ENCODE results near the gene NOS1AP. TPM values are rescaled to one million over a fixed set of nuclear protein-coding genes. Genes with fewer than 3 reads are reported as not detected.

Gene NOS1AP
- total RNA-seq, 1 donor from 2014 or later = 2.0 TPM

DNA sequence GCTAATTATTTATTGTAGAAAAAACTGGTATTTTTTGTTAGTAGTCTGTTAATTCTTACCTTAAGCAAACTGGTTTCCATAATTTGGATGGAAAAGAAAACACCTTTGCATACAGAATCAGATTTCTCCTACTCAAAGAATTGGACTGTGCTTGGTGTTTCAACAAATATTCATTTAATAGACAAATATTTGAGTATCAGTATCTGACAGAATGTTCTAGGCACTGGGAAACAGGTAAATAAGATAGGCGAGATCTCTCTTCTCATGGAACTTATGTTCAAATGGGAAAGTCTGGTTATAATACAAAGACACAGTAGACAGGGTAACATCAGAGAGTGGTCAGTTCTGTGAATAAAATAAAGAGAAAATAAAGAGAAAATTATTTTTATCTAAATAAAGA lies 119.9 kb downstream of the NOS1AP start:
- H3K27ac ChIP-seq = no peak overlapping the region
- TF ChIP-seq, protein P1, sequence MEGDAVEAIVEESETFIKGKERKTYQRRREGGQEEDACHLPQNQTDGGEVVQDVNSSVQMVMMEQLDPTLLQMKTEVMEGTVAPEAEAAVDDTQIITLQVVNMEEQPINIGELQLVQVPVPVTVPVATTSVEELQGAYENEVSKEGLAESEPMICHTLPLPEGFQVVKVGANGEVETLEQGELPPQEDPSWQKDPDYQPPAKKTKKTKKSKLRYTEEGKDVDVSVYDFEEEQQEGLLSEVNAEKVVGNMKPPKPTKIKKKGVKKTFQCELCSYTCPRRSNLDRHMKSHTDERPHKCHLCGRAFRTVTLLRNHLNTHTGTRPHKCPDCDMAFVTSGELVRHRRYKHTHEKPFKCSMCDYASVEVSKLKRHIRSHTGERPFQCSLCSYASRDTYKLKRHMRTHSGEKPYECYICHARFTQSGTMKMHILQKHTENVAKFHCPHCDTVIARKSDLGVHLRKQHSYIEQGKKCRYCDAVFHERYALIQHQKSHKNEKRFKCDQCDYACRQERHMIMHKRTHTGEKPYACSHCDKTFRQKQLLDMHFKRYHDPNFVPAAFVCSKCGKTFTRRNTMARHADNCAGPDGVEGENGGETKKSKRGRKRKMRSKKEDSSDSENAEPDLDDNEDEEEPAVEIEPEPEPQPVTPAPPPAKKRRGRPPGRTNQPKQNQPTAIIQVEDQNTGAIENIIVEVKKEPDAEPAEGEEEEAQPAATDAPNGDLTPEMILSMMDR (IDR thresholded peaks at IDR 0.05) = no peak
- TF ChIP-seq POLR2AphosphoS5 (IDR thresholded peaks at IDR 0.05; ENCODE audit: insufficient read depth in 1 of 2, low read depth in 1 of 2) (no peak), POLR2A (IDR thresholded peaks at IDR 0.05) (no peak)

DNA sequence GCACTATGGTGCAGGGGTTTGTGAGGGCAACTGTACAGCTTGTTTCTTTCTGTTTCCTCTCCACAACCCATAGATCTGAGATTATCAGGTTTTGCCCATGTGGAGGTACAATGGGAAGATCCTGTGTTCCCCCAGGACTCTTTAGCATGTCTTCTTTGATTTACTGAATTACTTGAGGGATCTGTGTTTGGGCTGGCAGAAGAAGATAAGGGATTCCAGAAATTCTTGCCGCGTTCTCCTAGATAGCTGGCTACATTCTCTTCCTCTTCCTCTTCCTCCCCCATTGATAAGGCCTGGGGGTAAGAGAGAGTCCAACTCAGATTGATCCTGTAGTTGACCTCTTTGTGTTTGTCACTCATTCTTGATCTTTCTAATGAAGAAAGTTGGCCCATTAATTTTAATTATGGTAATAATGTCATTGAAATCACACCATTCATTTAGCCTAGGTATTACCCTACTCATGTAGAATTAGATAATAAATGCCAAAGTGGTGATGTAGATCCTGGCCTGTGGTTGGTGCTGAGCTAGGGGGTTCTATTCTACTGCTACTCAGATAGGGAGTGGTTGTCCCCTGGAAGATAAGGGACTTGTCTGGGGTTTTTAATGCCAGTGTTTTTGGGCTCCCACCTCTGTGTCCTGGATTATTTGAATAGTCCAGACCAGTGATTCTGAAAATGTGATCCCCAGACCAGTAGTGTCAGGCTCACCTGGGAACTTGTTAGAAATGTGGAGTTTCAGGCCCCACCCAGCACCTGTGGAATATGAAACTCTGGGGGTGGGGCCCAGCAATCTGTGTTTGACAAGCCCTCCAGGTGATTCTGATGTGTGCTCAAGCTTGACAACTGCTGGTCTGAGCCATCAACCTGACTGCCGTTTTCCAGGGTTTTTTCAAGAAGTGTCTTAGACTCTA lies 122.2 kb downstream of the NOS1AP start:
- no peaks in the 10 kb centered on the region for H3K4me1 ChIP-seq
- DNase-seq (ENCODE audit: extremely low spot score in 2 of 2) = no peak

More for the DNA sequence above, 119.9 kb downstream of the NOS1AP start:
- intact Hi-C loops (cut with DNase I) = no loop called here
- H3K27me3 ChIP-seq = no peaks in the 10 kb centered on the region
- DNase-seq (ENCODE audit: extremely low spot score in 2 of 2) = no peak
- no peaks in the 10 kb centered on the region for H3K36me3 ChIP-seq
- H3K9me3 ChIP-seq = no peaks in the 10 kb centered on the region
- H3K4me3 ChIP-seq = no peak overlapping the region
- no peaks in the 10 kb centered on the region for H3K4me1 ChIP-seq

DNA sequence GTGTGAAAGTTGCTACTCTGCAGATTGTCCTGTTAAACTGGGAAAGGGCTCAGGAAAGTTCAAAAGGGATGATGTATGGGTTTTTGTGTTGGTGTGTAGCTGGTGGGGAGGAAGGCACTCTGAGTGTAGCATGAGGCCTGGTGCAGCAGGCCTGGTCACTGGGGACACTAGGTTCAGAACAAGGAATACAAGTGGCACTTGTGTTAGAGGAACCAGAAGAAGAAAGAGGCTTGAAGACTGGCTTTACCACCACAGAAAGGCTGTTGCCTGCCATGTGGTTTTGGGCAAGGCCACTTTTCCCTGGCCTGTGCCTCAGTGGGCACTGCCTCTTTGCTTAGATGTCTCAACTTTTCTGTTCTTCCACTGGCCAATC lies 122.8 kb downstream of the NOS1AP start:
- TF ChIP-seq, protein P1 (IDR thresholded peaks at IDR 0.05) = no peak
- TF ChIP-seq POLR2AphosphoS5 (IDR thresholded peaks at IDR 0.05; ENCODE audit: insufficient read depth in 1 of 2, low read depth in 1 of 2) = no peak
- TF ChIP-seq POLR2A (IDR thresholded peaks at IDR 0.05) = no peak
- intact Hi-C loops (cut with DNase I) = no loop called here
- Histone ChIP-seq H3K27me3 (no peaks in the 10 kb centered on the region), H3K4me1 (no peaks in the 10 kb centered on the region), H3K4me3 (no peak overlapping the region), H3K36me3 (no peaks in the 10 kb centered on the region), H3K27ac (no peak overlapping the region), H3K9me3 (no peaks in the 10 kb centered on the region)
- DNase-seq (ENCODE audit: extremely low spot score in 2 of 2) = no peak

More for the DNA sequence above, 122.2 kb downstream of the NOS1AP start:
- Histone ChIP-seq H3K27ac (no peak overlapping the region), H3K36me3 (no peaks in the 10 kb centered on the region), H3K9me3 (no peaks in the 10 kb centered on the region), H3K27me3 (no peaks in the 10 kb centered on the region), H3K4me3 (no peak overlapping the region)
- TF ChIP-seq POLR2A (IDR thresholded peaks at IDR 0.05) (no peak), POLR2AphosphoS5 (IDR thresholded peaks at IDR 0.05; ENCODE audit: insufficient read depth in 1 of 2, low read depth in 1 of 2) (no peak)
- TF ChIP-seq, protein P1 (IDR thresholded peaks at IDR 0.05) = no peak
- intact Hi-C loops (cut with DNase I) = no loop called here

DNA sequence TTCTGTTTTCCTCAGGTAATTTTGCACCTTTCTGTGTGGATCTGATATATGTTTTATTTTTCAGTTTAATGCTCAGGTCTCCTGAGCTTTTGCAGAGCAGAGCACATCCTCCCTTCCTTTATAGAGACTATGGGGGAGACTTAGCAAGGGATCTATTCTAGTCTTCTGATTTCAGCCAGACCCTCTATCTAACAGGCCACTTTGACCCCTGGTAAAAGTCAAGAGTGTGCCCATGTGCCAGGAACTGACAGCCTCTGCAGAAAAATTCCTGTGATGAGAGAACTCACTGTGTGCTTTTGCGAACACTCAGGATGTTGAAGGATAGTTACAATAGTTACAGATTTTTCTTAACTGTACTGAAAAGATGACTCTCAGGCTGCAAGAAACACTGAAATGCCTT lies 123.3 kb downstream of the NOS1AP start:
- H3K9me3 ChIP-seq = no peaks in the 10 kb centered on the region
- H3K4me3 ChIP-seq = no peak overlapping the region
- H3K4me1 ChIP-seq = no peaks in the 10 kb centered on the region
- intact Hi-C loops (cut with DNase I) = no loop called here
- TF ChIP-seq, protein P1 (IDR thresholded peaks at IDR 0.05) = no peak
- TF ChIP-seq POLR2AphosphoS5 (IDR thresholded peaks at IDR 0.05; ENCODE audit: insufficient read depth in 1 of 2, low read depth in 1 of 2) = no peak
- no peak for TF ChIP-seq POLR2A (IDR thresholded peaks at IDR 0.05)
- H3K27me3 ChIP-seq = no peaks in the 10 kb centered on the region
- H3K36me3 ChIP-seq = no peaks in the 10 kb centered on the region
- DNase-seq (ENCODE audit: extremely low spot score in 2 of 2) = no peak
- H3K27ac ChIP-seq = no peak overlapping the region

DNA sequence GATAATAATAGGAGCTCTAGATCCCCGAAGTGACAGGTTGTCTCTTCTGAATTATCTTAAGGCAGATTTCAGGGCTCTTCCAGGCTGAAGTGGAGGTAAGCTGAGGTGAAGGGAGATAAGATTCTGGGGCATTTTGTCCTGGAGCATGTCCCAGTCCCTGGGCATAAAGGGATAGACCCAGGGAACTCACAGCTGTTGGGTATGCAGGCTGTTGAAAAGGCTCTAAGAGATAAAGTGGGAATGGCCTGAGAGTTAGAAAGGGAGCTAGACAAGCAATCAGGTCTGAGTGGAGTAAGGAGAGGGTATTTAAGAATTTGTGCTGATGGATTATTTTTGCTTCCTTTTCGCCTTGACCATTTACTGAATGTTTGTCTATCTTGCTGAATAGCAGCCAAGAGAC lies 123.7 kb downstream of the NOS1AP start:
- Histone ChIP-seq H3K4me1 (no peaks in the 10 kb centered on the region), H3K9me3 (no peaks in the 10 kb centered on the region), H3K4me3 (no peak overlapping the region), H3K27ac (no peak overlapping the region), H3K36me3 (no peaks in the 10 kb centered on the region), H3K27me3 (no peaks in the 10 kb centered on the region)
- intact Hi-C loops (cut with DNase I) = no loop called here
- DNase-seq (ENCODE audit: extremely low spot score in 2 of 2) = no peak
- TF ChIP-seq POLR2A (IDR thresholded peaks at IDR 0.05) (no peak), POLR2AphosphoS5 (IDR thresholded peaks at IDR 0.05; ENCODE audit: insufficient read depth in 1 of 2, low read depth in 1 of 2) (no peak)
- TF ChIP-seq, protein P1 (IDR thresholded peaks at IDR 0.05) = no peak

Data from vagina (tissue), 2 donors.